ENCODE results near the gene WWOX.

The WWOX gene

DNA sequence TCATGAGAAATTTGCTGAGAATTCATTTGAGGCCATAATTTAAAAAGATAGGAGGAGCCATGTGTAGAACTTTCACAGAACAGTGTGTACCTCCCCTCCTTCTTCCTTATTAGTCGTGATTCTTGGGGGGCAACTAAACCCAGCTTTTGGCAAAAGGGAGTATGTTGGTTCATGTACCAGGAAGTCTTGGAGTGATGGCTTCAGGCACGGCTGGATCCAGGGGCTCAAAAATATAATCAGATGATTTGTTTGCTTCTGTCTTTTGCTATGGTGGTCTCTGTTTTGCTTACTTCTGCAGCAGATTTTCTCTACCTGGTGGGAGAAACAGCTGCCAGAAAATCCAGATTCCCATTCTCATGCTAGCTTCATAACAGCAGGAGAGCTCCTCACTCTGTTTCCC, 871.2 kb downstream of the WWOX start:
- ATAC-seq, result no peak
- TF ChIP-seq ISL1 (CRISPR knock-in tag; IDR thresholded peaks at IDR 0.05), result no peak
- no peak for TF ChIP-seq ZFP30 (CRISPR knock-in tag; IDR thresholded peaks at IDR 0.05)
- no peak for TF ChIP-seq ZNF565 (CRISPR knock-in tag; conservative IDR thresholded peaks at IDR 0.05; ENCODE audit: low read depth)
- TF ChIP-seq GLIS3 (CRISPR knock-in tag; IDR thresholded peaks at IDR 0.05), result no peak
- TF ChIP-seq BACH2 (CRISPR knock-in tag; IDR thresholded peaks at IDR 0.05; ENCODE audit: borderline replicate concordance), result no peak
- TF ChIP-seq RARB (CRISPR knock-in tag; IDR thresholded peaks at IDR 0.05), result no peak
- TF ChIP-seq OSR1 (CRISPR knock-in tag; IDR thresholded peaks at IDR 0.05), result no peak
- TF ChIP-seq, protein P1, sequence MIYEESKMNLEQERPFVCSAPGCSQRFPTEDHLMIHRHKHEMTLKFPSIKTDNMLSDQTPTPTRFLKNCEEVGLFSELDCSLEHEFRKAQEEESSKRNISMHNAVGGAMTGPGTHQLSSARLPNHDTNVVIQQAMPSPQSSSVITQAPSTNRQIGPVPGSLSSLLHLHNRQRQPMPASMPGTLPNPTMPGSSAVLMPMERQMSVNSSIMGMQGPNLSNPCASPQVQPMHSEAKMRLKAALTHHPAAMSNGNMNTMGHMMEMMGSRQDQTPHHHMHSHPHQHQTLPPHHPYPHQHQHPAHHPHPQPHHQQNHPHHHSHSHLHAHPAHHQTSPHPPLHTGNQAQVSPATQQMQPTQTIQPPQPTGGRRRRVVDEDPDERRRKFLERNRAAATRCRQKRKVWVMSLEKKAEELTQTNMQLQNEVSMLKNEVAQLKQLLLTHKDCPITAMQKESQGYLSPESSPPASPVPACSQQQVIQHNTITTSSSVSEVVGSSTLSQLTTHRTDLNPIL (CRISPR knock-in tag; IDR thresholded peaks at IDR 0.05; ENCODE audit: low read depth), result no peak
- no peak for TF ChIP-seq ZC3H10 (CRISPR knock-in tag; IDR thresholded peaks at IDR 0.05)
- TF ChIP-seq ARNTL (CRISPR knock-in tag; IDR thresholded peaks at IDR 0.05; ENCODE audit: borderline replicate concordance, low read depth), result no peak
- TF ChIP-seq ZFP3 (CRISPR knock-in tag; IDR thresholded peaks at IDR 0.05), result no peak
- no peak for TF ChIP-seq ZNF70 (CRISPR knock-in tag; IDR thresholded peaks at IDR 0.05)

DNA sequence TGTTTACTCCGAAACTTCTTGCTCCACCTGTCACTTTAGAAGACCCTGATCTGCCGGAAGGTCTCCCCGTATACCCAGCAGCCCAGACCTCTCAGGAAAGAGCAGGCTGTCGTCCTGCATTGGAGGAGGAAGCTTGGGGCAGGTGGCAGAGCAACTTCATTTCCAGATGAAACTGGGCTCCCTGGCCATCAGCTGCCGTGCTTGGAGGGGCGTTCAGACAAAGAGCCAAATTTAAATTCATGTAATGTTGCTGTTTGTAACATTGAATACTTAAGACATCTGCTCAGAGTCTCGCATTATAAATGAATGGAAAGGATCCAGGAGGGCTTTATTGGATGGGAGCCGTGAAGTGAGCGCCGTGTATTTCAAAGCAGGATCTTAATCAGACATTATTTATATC, 872.6 kb downstream of the WWOX start:
- TF ChIP-seq, protein P2, sequence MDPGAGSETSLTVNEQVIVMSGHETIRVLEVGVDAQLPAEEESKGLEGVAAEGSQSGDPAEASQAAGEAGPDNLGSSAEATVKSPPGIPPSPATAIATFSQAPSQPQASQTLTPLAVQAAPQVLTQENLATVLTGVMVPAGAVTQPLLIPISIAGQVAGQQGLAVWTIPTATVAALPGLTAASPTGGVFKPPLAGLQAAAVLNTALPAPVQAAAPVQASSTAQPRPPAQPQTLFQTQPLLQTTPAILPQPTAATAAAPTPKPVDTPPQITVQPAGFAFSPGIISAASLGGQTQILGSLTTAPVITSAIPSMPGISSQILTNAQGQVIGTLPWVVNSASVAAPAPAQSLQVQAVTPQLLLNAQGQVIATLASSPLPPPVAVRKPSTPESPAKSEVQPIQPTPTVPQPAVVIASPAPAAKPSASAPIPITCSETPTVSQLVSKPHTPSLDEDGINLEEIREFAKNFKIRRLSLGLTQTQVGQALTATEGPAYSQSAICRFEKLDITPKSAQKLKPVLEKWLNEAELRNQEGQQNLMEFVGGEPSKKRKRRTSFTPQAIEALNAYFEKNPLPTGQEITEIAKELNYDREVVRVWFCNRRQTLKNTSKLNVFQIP (CRISPR knock-in tag; IDR thresholded peaks at IDR 0.05; ENCODE audit: borderline replicate concordance, low read depth), result no peak
- TF ChIP-seq, protein P3, sequence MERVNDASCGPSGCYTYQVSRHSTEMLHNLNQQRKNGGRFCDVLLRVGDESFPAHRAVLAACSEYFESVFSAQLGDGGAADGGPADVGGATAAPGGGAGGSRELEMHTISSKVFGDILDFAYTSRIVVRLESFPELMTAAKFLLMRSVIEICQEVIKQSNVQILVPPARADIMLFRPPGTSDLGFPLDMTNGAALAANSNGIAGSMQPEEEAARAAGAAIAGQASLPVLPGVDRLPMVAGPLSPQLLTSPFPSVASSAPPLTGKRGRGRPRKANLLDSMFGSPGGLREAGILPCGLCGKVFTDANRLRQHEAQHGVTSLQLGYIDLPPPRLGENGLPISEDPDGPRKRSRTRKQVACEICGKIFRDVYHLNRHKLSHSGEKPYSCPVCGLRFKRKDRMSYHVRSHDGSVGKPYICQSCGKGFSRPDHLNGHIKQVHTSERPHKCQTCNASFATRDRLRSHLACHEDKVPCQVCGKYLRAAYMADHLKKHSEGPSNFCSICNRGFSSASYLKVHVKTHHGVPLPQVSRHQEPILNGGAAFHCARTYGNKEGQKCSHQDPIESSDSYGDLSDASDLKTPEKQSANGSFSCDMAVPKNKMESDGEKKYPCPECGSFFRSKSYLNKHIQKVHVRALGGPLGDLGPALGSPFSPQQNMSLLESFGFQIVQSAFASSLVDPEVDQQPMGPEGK (CRISPR knock-in tag; IDR thresholded peaks at IDR 0.05; ENCODE audit: borderline replicate concordance), result no peak
- no peak for TF ChIP-seq TCF4 (CRISPR knock-in tag; IDR thresholded peaks at IDR 0.05; ENCODE audit: borderline replicate concordance)
- TF ChIP-seq GLIS3 (CRISPR knock-in tag; IDR thresholded peaks at IDR 0.05), result no peak
- TF ChIP-seq, protein P4, sequence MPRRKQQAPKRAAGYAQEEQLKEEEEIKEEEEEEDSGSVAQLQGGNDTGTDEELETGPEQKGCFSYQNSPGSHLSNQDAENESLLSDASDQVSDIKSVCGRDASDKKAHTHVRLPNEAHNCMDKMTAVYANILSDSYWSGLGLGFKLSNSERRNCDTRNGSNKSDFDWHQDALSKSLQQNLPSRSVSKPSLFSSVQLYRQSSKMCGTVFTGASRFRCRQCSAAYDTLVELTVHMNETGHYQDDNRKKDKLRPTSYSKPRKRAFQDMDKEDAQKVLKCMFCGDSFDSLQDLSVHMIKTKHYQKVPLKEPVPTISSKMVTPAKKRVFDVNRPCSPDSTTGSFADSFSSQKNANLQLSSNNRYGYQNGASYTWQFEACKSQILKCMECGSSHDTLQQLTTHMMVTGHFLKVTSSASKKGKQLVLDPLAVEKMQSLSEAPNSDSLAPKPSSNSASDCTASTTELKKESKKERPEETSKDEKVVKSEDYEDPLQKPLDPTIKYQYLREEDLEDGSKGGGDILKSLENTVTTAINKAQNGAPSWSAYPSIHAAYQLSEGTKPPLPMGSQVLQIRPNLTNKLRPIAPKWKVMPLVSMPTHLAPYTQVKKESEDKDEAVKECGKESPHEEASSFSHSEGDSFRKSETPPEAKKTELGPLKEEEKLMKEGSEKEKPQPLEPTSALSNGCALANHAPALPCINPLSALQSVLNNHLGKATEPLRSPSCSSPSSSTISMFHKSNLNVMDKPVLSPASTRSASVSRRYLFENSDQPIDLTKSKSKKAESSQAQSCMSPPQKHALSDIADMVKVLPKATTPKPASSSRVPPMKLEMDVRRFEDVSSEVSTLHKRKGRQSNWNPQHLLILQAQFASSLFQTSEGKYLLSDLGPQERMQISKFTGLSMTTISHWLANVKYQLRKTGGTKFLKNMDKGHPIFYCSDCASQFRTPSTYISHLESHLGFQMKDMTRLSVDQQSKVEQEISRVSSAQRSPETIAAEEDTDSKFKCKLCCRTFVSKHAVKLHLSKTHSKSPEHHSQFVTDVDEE (CRISPR knock-in tag; IDR thresholded peaks at IDR 0.05), result no peak
- no peak for TF ChIP-seq SNAI2 (CRISPR knock-in tag; IDR thresholded peaks at IDR 0.05)
- TF ChIP-seq, protein P1 (CRISPR knock-in tag; IDR thresholded peaks at IDR 0.05; ENCODE audit: low read depth), result no peak
- TF ChIP-seq OSR1 (CRISPR knock-in tag; IDR thresholded peaks at IDR 0.05), result no peak
- no peak for TF ChIP-seq ZNF8 (CRISPR knock-in tag; IDR thresholded peaks at IDR 0.05)
- no peak for TF ChIP-seq ZFP30 (CRISPR knock-in tag; IDR thresholded peaks at IDR 0.05)
- no peak for TF ChIP-seq PPARA (CRISPR knock-in tag; IDR thresholded peaks at IDR 0.05; ENCODE audit: borderline replicate concordance)
- no peak for TF ChIP-seq BACH2 (CRISPR knock-in tag; IDR thresholded peaks at IDR 0.05; ENCODE audit: borderline replicate concordance)

DNA sequence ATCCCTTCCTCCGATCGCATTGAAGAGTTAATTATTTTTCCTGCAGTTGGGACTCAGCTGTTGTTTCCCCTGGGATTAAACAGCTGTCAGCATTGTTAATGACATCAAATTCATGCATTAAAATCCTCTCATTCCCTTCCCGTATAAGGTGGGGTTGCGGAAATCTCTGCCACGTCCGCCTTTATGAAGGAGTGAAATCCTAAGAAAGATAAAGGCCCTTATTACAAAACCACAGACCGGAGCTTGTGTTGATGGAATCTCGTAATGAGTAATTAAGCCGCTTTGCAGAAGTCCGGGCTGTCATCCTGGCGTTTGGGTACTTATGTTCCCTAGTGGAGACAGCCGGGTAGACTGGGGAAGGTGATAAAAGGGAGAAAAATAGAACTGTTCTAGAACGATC, 873.5 kb downstream of the WWOX start:
- no peak for TF ChIP-seq BACH2 (CRISPR knock-in tag; IDR thresholded peaks at IDR 0.05; ENCODE audit: borderline replicate concordance)
- ATAC-seq, result no peak

More for the DNA sequence above, 872.6 kb downstream of the WWOX start:
- no peak for ATAC-seq

DNA sequence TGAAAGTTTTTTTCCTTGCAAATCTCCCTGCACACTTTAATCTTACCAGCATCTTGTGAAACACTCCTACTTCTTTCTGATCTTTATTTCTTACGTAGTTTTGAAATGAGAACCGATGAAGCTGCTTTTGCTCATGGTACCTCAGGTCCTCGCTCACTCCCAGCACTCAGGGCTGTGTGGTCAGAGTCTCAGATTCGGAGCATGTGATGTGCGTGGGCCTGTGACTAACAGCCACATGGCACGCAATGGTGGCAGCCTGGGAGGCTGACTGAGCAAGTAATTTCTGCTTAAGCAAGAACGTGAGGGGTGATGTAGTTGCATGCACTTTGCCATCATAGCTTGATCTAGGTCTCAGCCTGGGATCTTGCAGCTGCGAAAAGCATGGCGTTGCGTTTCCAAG, 876.8 kb downstream of the WWOX start:
- TF ChIP-seq, protein P3 (CRISPR knock-in tag; IDR thresholded peaks at IDR 0.05; ENCODE audit: borderline replicate concordance), result no peak
- ATAC-seq, result no peak

Data from SK-N-SH treated with all-trans-retinoic acid at 6 μM for 48 hours (cell line).